Epithelial cell of proximal tubule (primary cell): ENCODE data around the gene TES. TPM values are rescaled to one million over a fixed set of nuclear protein-coding genes. Genes with fewer than 3 reads are reported as not detected.

Experiments
- DNase-seq: peaks from one replicate; pipeline ENCODE4 v3.0.0-alpha.2; 2011; ENCODE audit warnings: low read depth
- H3K4me3 ChIP-seq: 2 replicates; pipeline ENCODE4 v1.5.1; 2011; ENCODE audit warnings: low read depth, mild to moderate bottlenecking, low read length
- total RNA-seq: library from RNA; depleted of rRNA; stranded (reverse); fragments of >200 nt; gene quantifications from 2 replicates; pipeline ENCODE4 v1.2.3, GENCODE V29; 2015
- TF ChIP-seq, protein P1 (sequence below): conservative IDR thresholded peaks from 2 replicates; pipeline ENCODE4 v1.5.1; 2012; ENCODE audit warnings: low read depth, mild to moderate bottlenecking, low read length

The TES gene
- total RNA-seq, 1 donor from 2014 or later, result 174 TPM

DNA sequence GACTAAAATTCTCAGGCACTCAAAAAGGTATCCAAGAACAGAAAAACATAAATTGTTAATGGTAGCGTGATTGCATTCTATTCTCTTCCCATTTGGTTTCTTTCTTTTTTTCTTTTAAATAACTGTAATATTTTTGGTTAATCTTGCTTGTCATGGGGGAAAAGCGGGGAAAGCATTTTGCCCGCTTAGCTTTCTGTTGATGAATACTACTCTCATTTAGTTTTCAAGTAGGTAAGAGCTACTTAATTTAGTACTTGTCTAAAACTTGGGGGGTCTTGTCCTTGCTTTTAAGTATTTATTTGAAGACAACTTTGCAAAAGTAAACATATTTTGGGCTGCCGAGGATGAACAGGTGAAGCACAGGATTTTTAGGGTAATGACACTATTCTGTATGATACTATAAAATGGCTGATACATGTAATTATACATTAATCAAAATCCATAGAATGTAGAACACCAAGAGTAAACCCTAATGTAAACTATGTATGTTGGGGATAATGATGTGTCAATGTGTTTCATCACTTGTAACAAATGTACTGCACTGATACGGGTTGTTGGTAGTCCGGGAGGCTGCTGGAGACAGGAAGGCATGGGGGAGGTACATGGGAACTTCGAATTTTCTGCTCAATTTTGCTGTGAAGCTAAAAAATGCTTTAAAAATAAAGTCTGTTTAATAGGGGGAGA, 1.7 kb downstream of the TES start:
- DNase-seq, result no peak
- H3K4me3 ChIP-seq, result peak overlapping the region; percentile 85
- TF ChIP-seq, protein P1, sequence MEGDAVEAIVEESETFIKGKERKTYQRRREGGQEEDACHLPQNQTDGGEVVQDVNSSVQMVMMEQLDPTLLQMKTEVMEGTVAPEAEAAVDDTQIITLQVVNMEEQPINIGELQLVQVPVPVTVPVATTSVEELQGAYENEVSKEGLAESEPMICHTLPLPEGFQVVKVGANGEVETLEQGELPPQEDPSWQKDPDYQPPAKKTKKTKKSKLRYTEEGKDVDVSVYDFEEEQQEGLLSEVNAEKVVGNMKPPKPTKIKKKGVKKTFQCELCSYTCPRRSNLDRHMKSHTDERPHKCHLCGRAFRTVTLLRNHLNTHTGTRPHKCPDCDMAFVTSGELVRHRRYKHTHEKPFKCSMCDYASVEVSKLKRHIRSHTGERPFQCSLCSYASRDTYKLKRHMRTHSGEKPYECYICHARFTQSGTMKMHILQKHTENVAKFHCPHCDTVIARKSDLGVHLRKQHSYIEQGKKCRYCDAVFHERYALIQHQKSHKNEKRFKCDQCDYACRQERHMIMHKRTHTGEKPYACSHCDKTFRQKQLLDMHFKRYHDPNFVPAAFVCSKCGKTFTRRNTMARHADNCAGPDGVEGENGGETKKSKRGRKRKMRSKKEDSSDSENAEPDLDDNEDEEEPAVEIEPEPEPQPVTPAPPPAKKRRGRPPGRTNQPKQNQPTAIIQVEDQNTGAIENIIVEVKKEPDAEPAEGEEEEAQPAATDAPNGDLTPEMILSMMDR, result no peak

DNA sequence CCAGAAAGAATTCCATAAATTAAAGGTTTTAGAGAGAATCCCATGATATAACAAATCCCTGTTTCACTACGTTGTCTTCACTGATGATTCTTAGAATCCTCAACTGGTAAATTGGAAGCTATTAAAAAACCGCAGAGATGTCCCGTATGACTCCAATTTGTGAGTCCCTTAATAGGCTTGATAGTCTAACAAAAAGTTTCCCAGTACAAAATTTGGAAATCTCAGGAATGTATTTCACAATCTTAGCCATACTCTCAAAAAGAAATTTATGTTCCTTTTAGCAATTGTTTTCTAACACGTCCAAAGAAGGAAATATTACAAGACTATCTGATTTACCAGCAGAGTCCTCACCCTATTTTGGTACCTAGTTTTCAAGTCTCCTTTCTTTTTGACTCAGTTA, 2.5 kb downstream of the TES start:
- no peak for DNase-seq
- no peak overlapping the region for H3K4me3 ChIP-seq
- TF ChIP-seq, protein P1, result no peak

DNA sequence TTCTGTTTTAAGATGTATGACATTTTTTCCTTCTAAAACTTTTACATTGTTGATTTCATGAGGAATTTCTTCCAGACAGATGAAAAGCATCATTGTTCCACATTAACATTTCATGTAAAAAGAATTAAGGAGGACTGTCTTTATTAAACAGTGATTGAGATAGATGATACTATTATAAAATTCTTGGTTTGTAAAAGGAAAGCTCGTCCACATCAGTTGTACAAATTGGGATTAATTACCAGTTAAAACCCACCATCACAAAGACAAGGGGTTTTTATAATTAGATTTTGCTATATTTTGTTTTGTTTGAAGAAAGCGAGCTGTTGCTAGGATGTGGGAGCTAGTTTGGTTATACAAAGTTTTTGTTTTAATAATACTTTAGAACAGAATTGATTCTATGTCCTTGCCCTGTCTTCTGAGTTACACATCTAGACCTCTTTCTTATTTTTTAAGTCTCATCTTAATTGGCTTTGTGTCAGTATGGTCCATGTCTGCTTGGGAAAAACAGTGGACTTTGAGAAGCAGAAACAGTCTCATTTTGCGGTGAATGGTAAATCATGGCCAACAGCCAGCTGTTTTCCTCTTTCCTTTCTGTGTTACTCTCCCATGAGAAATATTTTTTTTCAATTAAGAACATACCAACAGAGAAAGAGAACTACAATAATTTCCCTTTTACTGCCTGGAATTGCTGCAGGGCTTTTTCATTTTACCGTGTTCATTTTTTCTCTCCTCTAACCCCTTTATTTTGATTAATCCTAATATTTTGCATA, 3.2 kb downstream of the TES start:
- H3K4me3 ChIP-seq, result no peak overlapping the region
- DNase-seq, result no peak
- TF ChIP-seq, protein P1, result no peak

DNA sequence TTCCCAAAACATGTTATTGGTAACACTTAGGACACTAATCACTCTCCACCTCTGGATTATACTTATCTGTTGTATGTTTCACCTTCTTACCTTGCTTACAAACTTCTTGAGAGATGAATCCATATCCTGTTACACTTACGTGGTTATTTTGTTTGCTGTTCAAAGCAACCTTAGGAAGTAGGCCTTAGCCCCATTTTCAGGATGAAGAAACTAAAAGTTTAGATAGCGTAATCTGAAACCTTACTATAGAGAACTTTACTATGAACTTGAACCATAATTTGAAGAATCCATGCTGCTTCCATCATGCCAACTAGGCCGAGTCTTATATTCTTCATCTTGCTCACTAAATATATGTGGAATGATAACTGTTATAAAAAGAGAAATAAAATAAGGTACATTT, 4.6 kb downstream of the TES start:
- no peak overlapping the region for H3K4me3 ChIP-seq
- DNase-seq, result no peak
- TF ChIP-seq, protein P1, result no peak

GRCh38 chr7:116215551-116215950, 5.2 kb downstream of the TES start:
- no peak overlapping the region for H3K4me3 ChIP-seq
- no peak for DNase-seq
- TF ChIP-seq, protein P1, result no peak

DNA sequence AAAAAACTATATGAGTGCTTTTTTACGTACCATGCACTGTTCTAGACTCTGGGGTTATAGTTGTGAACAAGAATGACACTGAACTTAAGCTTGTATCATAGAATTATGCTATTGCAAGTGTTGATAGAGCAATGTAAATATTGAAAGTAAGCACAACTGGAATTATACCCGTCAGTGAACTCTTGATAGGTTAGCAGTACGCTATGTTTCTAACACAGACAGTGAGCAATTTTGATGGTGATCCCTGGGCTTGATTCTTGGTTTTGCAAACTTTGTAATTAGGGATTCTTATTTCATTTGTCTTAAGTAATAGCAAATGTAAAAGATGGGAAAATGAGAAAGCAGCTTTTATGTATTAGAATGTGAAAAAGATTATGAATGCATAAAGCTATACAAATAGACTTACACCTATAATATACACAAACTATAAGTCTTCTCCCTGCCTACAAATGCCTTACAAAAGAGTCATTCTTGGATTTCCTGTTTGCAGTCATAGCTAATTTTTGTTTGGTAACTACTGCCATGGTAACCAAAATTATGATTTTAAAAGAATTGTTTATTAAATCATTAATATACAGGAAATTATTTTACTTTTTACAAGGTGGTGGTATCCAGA, 6.7 kb downstream of the TES start:
- no peak overlapping the region for H3K4me3 ChIP-seq
- TF ChIP-seq, protein P1, result no peak
- no peak for DNase-seq
